ENCODE measurements around the gene PPP1R14C. TPM values are rescaled to one million over a fixed set of nuclear protein-coding genes. Genes with fewer than 3 reads are reported as not detected.

The PPP1R14C gene
- total RNA-seq, 6 experiments from 2014 or later, result 0.17 TPM; not detected in 5

DNA sequence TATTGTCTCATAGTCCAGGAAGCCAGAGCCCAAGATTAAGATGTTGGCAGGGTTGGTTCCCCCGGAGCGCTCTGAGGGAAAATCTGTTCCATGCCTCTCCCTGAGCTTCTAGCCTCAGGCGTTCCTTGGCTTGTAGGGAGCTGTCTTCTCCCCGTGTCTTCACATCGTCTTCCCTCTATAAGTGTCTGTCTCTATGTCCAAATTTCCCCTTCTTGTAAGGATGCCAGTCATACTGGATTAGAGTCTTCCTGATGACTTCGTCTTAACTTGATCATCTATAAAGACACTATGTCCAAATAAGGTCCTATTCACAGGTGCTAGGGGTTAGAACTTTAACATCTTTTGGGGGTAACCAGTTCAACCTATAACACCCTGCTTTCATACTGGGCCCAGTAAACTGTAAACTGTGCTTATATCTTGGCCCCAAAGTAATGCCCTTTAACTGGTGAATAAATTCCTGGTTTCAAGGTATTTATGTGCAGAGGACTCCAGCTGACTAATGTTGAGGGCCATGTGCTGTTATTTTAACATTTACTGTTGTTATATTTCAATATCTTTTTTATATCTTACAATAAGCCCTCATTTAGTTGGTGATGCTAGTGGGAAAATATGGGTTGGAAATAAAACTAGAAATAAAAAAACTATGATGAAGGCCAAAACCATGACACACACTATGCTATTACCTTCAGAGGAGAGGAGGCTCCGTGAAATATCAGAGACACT, 124.3 kb downstream of the PPP1R14C start:
- no peaks in the 10 kb centered on the region for H3K36me3 Mint-ChIP-seq (ENCODE audit: low read depth)
- H3K9me3 Mint-ChIP-seq, result no peaks in the 10 kb centered on the region
- H3K27me3 Mint-ChIP-seq (ENCODE audit: insufficient read depth), result no peaks in the 10 kb centered on the region; the same call in 1 of the 2 replicates
- H3K4me3 Mint-ChIP-seq, result peak overlapping the region; percentile 72
- DNase-seq, result no peak
- H3K27ac Mint-ChIP-seq, result peak overlapping the region; percentile 98
- H3K4me1 Mint-ChIP-seq (ENCODE audit: low read depth), result peaks cover 50% of the 10 kb centered on the region
- TF ChIP-seq, protein P1, sequence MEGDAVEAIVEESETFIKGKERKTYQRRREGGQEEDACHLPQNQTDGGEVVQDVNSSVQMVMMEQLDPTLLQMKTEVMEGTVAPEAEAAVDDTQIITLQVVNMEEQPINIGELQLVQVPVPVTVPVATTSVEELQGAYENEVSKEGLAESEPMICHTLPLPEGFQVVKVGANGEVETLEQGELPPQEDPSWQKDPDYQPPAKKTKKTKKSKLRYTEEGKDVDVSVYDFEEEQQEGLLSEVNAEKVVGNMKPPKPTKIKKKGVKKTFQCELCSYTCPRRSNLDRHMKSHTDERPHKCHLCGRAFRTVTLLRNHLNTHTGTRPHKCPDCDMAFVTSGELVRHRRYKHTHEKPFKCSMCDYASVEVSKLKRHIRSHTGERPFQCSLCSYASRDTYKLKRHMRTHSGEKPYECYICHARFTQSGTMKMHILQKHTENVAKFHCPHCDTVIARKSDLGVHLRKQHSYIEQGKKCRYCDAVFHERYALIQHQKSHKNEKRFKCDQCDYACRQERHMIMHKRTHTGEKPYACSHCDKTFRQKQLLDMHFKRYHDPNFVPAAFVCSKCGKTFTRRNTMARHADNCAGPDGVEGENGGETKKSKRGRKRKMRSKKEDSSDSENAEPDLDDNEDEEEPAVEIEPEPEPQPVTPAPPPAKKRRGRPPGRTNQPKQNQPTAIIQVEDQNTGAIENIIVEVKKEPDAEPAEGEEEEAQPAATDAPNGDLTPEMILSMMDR (IDR thresholded peaks at IDR 0.05), result no peak

DNA sequence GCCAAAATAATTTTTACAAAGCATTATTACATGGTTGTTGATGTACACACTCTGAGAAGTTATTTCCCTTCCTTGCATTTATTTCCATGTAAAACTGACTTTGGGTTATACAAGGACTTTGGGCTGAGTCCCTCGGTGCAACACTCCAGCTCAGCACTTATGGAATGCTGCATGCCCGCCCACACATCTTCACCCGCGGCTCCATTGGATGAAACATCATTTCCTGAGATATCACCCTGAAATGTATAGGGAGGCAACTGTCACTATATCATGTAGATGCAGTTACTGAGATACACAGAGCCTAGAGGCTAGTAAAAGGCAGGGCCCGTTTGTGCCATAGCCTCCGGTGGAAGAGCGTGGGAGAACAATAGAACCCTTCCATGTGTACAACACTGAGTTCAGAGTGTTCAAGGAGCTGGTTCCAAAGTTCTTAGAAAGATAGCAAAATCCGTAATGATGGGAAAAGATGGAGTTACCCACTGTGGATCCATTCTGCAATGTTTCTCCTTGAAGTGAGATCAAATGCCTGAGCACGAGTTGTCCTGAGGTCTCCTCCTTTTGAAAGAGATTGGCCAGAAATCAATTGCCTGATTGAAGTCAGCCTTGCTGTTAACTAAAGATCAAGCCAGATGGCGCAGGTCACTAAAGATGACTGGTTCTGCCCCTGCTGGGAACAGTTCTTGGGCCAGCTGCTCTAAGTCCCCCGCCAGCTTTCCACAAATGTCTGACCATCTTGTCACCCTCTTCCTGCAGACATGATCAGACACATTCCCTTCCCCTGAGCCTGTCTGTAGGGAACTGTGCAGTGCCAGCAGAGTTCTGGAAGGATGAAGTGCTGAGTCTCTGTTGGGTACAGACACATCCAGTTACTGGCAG, 125.1 kb downstream of the PPP1R14C start:
- H3K4me3 Mint-ChIP-seq, result peak overlapping the region; percentile 72
- H3K27ac Mint-ChIP-seq, result peak overlapping the region; percentile 98
- H3K27me3 Mint-ChIP-seq (ENCODE audit: insufficient read depth), result no peaks in the 10 kb centered on the region; the same call in 1 of the 2 replicates
- DNase-seq, result peak; percentile 71
- peaks cover 58% of the 10 kb centered on the region for H3K4me1 Mint-ChIP-seq (ENCODE audit: low read depth)
- H3K36me3 Mint-ChIP-seq (ENCODE audit: low read depth), result no peaks in the 10 kb centered on the region
- TF ChIP-seq, protein P1 (IDR thresholded peaks at IDR 0.05), result peak; percentile 25
- H3K9me3 Mint-ChIP-seq, result no peaks in the 10 kb centered on the region

DNA sequence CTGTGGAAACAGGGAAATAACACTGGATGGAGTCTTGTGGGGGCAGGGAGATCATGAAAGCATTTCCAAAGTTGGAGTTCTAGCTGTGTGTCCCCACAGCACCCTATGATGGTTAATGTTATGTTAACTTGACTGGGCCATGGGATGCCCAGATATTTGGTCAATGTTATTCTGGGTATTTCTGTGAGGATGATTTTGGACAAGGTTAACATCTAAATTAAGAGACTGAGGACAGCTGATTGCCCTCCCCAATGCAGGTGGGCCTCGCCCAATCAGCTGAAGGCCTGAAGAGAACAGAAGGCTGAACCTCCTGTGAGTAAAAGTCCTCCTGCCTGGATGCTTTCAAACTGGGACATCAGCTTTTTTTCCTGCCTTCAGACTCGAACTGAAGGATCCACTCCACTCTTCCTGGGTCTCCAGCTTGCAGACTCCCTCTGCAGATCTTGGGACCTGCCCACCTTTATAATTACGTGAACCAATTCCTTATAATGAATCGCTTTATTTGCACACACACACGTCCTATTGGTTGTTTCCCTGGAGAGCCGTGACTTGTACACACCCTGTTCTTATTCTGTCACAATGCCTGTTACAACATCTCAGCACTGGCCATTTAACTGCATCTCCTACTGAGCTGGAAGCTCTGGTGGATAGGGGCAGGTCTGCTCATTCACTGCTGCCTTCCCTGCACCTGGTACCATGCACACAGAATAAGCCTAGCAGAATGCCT, 126.4 kb downstream of the PPP1R14C start:
- Mint-ChIP-seq H3K27ac (no peak overlapping the region; the same call in 1 of the 2 replicates), H3K4me3 (no peak overlapping the region), H3K36me3 (ENCODE audit: low read depth) (no peaks in the 10 kb centered on the region), H3K27me3 (ENCODE audit: insufficient read depth) (no peaks in the 10 kb centered on the region; the same call in none of the 2 replicates), H3K9me3 (no peaks in the 10 kb centered on the region), H3K4me1 (ENCODE audit: low read depth) (peaks cover 60% of the 10 kb centered on the region)
- no peak for DNase-seq
- TF ChIP-seq, protein P1 (IDR thresholded peaks at IDR 0.05), result no peak

DNA sequence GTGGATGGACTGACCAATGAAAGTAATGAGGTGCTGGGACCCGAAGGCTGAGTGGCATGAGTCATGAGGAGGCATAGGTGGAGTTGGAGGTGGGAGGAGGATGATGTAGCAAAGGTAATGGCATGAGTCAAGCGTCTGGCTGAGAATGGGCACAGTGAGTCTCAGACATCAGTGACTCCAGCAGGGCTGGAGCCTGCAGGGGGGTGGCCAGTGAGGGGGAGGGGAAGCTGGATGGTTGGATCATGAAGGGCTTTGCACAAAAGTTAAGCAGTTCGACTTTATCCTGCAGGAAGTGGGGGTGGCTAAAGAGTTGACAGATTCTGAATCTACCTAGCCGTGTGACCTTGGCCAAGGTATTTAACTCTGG, 127.0 kb downstream of the PPP1R14C start:
- Mint-ChIP-seq H3K27me3 (ENCODE audit: insufficient read depth) (no peaks in the 10 kb centered on the region; the same call in none of the 2 replicates), H3K4me1 (ENCODE audit: low read depth) (peaks cover 60% of the 10 kb centered on the region), H3K9me3 (no peaks in the 10 kb centered on the region), H3K27ac (no peak overlapping the region; the same call in 1 of the 2 replicates), H3K4me3 (no peak overlapping the region), H3K36me3 (ENCODE audit: low read depth) (no peaks in the 10 kb centered on the region)
- DNase-seq, result peak; percentile 53
- TF ChIP-seq, protein P1 (IDR thresholded peaks at IDR 0.05), result no peak

DNA sequence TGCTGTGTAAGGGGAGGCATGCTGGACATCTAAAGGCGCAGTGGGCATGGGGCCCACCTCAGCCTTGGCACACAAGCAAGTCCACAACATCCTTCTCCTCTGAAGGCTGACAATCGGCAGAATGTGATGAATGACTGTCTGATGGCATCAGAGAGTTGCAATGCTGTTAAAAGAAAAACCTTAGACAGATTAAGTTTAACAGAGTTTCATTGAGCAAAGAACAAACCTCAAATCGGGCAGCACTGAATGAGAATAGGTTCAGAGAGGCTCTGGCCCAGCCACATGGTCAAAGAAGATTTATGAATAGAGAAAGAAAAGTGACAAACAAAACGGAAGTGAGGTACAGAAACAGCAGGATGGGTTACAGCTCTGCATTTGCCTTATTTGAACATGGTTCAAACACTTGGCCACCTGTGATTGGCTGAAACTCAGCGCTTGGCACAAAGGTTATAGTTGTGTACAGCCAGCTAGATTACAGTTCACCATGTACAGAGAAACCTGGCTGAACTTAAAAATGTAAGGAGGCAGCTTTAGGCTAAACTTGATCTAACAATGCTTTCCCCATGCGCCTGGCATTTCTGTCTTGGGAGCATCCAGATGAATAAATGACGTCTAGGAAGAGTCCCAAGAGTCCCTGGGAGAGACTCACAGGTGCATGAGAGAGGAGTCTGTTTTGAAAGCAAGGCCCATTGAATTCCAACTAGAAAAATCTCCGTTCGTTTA, 127.6 kb downstream of the PPP1R14C start:
- TF ChIP-seq, protein P1 (IDR thresholded peaks at IDR 0.05), result no peak
- Mint-ChIP-seq H3K27me3 (ENCODE audit: insufficient read depth) (no peaks in the 10 kb centered on the region; the same call in none of the 2 replicates), H3K36me3 (ENCODE audit: low read depth) (no peaks in the 10 kb centered on the region), H3K4me3 (no peak overlapping the region), H3K4me1 (ENCODE audit: low read depth) (peaks cover 60% of the 10 kb centered on the region), H3K27ac (no peak overlapping the region), H3K9me3 (no peaks in the 10 kb centered on the region)
- DNase-seq, result no peak
